ENCODE data around the gene GBF1.
A peak's percentile ranks its signal among the peaks of the same experiment; 100 is the strongest.

GBF1 gene

GRCh38 chr10:102396730-102397151 is 151.4 kb downstream of the GBF1 start:
- DNase-seq = no peak

GRCh38 chr10:102397222-102398171 is 152.2 kb downstream of the GBF1 start:
- DNase-seq = no peak

- peak; percentile 44 for DNase-seq
Observed at GRCh38 chr10:102398172-102399020, 153.1 kb downstream of the GBF1 start.

- peak; percentile 92 for DNase-seq
Observed at GRCh38 chr10:102399217-102400021, 154.1 kb downstream of the GBF1 start.

- DNase-seq = peak; percentile 37
Observed at GRCh38 chr10:102400076-102400475, 154.7 kb downstream of the GBF1 start.

- peak; percentile 33 for DNase-seq
Observed at GRCh38 chr10:102400598-102401341, 155.4 kb downstream of the GBF1 start.

- no peak for DNase-seq
Observed at GRCh38 chr10:102401342-102401654, 156.0 kb downstream of the GBF1 start.

- peak; percentile 39 for DNase-seq
Observed at GRCh38 chr10:102401735-102402511, 156.6 kb downstream of the GBF1 start.

GRCh38 chr10:102402512-102402896 is 157.2 kb downstream of the GBF1 start:
- DNase-seq = peak; percentile 39

- peak; percentile 43 for DNase-seq
Observed at GRCh38 chr10:102403115-102403514, 157.8 kb downstream of the GBF1 start.

GRCh38 chr10:102404361-102405107 is 159.2 kb downstream of the GBF1 start:
- peak; percentile 50 for DNase-seq

- peak; percentile 54 for DNase-seq
Observed at GRCh38 chr10:102405108-102405571, 159.8 kb downstream of the GBF1 start.

- peak; percentile 52 for DNase-seq
Observed at GRCh38 chr10:102405632-102406031, 160.3 kb downstream of the GBF1 start.

GRCh38 chr10:102406815-102407214 is 161.5 kb downstream of the GBF1 start:
- DNase-seq = peak; percentile 28

GRCh38 chr10:102407425-102408130 is 162.2 kb downstream of the GBF1 start:
- DNase-seq = peak; percentile 28

GRCh38 chr10:102408131-102408727 is 162.9 kb downstream of the GBF1 start:
- peak; percentile 40 for DNase-seq

- peak; percentile 78 for DNase-seq
Observed at GRCh38 chr10:102408728-102409603, 163.6 kb downstream of the GBF1 start.

Measured in activated T-cell treated with anti-CD3 and anti-CD28 coated beads, Interleukin-2, amount 50 U/mL, for 1 hour (primary cell).